K562 (cell line): ENCODE data around the gene FRRS1L. TPM values are rescaled to one million over a fixed set of nuclear protein-coding genes. Genes with fewer than 3 reads are reported as not detected.

Source experiments
- CBFA2T2 ChIP-seq: fragments of 450-650 bp; conservative IDR thresholded peaks from 2 replicates; pipeline ENCODE4 v1.6.1; 2017; ENCODE audit warnings: mild to moderate bottlenecking
- HNRNPH1 ChIP-seq: fragments of 200-400 bp; formaldehyde crosslinking; optimal IDR thresholded peaks from 2 replicates; pipeline ENCODE3; 2017; ENCODE audit warnings: low read depth, mild to moderate bottlenecking, low read length, moderate library complexity
- RAD21 ChIP-seq, 2 experiments: fragments of 250-450 bp in 1 of 2; fragments of 450-650 bp in 1 of 2; sonication (Bioruptor Pico) in 1 of 2; formaldehyde crosslinking in 1 of 2; IDR thresholded peaks in 1 of 2; conservative IDR thresholded peaks in 1 of 2; 2 replicates each; pipeline versions ENCODE4 v1.4.0 to v1.8.0; 2020 to 2022; ENCODE audit warnings: mild to moderate bottlenecking in 2 of 2, moderate library complexity in 1 of 2
- RAD51 ChIP-seq: fragments of 450-650 bp; IDR thresholded peaks from 2 replicates; pipeline ENCODE4 v1.7.1; 2016; ENCODE audit warnings: low read depth, mild to moderate bottlenecking, borderline replicate concordance
- SETDB1 ChIP-seq: IDR thresholded peaks from one replicate; pipeline ENCODE4 v1.6.1; 2012; ENCODE audit warnings: low read length, control low read depth, inconsistent platforms
- SMARCA5 ChIP-seq: fragments of 450-650 bp; IDR thresholded peaks from 2 replicates; pipeline ENCODE4 v1.6.1; 2016
- TOE1 ChIP-seq, 2 experiments: fragments of 450-650 bp in 1 of 2; sonication (generic) in 1 of 2; formaldehyde crosslinking in 1 of 2; IDR thresholded peaks; 2 replicates each; pipeline versions ENCODE4 v1.7.1 to v1.8.0; 2016 to 2022; ENCODE audit warnings: borderline replicate concordance in 2 of 2, mild to moderate bottlenecking in 2 of 2, antibody characterized with exemption in 1 of 2, inconsistent platforms in 1 of 2, low read depth in 1 of 2, missing genetic modification reagents in 1 of 2, moderate library complexity in 1 of 2
- ZNF311 ChIP-seq: fragments of 250-450 bp; sonication (Bioruptor Pico); IDR thresholded peaks from 2 replicates; pipeline ENCODE4 v1.4.0; 2020; ENCODE audit warnings: mild to moderate bottlenecking, moderate library complexity
- polyA plus RNA-seq, 8 experiments: library from polyadenylated mRNA; depleted of rRNA in 4 of 8; stranded (reverse) in 5 of 8; unstranded in 3 of 8; fragments of >200 nt; fragmentation: Nextera tagmentation in 2 of 8; fragmentation: Illumina TruSeq in 1 of 8; extraction: Ambion mirVana in 2 of 8; extraction: Trizol in 1 of 8; gene quantifications; 2 replicates each; pipeline versions ENCODE4 v1.2.1 to v1.2.3, GENCODE V29; 2011 to 2014; ENCODE audit warnings: inconsistent platforms in 1 of 8, missing spikeins in 1 of 8
- total RNA-seq, 7 experiments: library from RNA; depleted of rRNA in 6 of 7; stranded (reverse); fragments of >200 nt in 6 of 7; fragmentation: Illumina TruSeq in 2 of 7; extraction: Trizol in 2 of 7; gene quantifications; 2 replicates each; pipeline versions ENCODE4 v1.2.1 to v1.2.3, GENCODE V29; 2011 to 2021; ENCODE audit warnings: low replicate concordance in 1 of 7
- TF ChIP-seq, protein P1 (sequence below): fragments of 250-450 bp; sonication (Bioruptor Pico); IDR thresholded peaks from 2 replicates; pipeline ENCODE4 v1.5.0; 2021; ENCODE audit warnings: mild to moderate bottlenecking, moderate library complexity
- TF ChIP-seq, protein P2 (sequence below): fragments of 450-650 bp; IDR thresholded peaks from 2 replicates; pipeline ENCODE4 v1.6.1; 2017; ENCODE audit warnings: antibody characterized with exemption, mild to moderate bottlenecking
- TF ChIP-seq, protein P3 (sequence below): sonication (generic); formaldehyde crosslinking; IDR thresholded peaks from 2 replicates; pipeline ENCODE4 v1.8.0; 2022; ENCODE audit warnings: missing genetic modification reagents, mild to moderate bottlenecking, borderline replicate concordance
- TF ChIP-seq, protein P4 (sequence below): sonication (generic); formaldehyde crosslinking; IDR thresholded peaks from 2 replicates; pipeline ENCODE4 v1.8.0; 2022; ENCODE audit warnings: mild to moderate bottlenecking, missing genetic modification reagents
- TF ChIP-seq, protein P5 (sequence below): fragments of 450-650 bp; IDR thresholded peaks from 2 replicates; pipeline ENCODE4 v1.6.1; 2017; ENCODE audit warnings: mild to moderate bottlenecking, moderate library complexity

The FRRS1L gene
- total and polyA plus RNA-seq, 9 of the 15 experiments (the other 6 are each of a cell fraction or from before 2014, with no cell fraction given) = under 0.01 to 0.04 (median 0.03) TPM; not detected in 5

DNA sequence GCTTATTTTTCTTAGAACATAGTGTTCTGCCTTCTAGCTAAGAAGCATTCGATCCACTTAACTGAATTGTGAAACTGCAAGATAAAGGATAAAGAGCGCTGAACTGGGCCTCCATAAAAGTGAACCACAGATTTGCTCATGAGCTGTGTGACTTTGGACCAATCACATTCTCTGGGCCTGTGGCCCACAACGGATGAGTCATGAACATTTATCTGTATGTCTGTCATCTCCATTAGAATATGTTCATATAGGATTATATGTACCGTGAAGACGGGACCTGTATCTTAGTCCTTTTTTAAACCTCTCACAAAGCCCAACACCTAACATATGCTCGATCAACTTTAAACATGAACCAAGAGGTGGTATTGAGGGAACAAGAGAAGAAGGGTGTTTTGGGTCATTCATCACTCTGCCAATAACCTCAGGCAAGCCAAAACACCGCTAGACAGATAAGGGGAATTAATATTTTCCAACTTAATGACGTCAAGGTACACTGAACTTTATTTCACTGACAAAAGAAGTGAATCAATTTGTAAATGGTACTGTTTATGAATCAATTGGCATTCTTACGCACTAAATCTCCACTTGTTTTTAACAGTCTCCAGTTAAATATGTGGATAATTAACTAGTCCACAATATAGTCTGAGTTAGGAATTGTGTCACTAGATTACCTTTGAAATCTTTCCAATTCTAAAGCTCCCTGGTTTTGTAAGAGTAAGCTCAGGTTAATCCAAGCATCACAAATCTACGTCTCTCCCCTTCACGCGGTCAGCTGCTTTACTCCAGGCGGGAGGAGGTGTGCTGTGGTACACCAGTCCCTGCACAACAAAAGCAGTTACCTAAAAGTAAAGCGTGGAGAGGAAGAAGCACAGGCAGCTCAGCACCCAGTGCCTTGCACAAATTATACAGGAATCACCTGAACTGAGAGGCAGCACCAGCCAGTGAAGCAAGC lies 48.9 kb downstream of the FRRS1L start (continued):
- TF ChIP-seq, protein P1, sequence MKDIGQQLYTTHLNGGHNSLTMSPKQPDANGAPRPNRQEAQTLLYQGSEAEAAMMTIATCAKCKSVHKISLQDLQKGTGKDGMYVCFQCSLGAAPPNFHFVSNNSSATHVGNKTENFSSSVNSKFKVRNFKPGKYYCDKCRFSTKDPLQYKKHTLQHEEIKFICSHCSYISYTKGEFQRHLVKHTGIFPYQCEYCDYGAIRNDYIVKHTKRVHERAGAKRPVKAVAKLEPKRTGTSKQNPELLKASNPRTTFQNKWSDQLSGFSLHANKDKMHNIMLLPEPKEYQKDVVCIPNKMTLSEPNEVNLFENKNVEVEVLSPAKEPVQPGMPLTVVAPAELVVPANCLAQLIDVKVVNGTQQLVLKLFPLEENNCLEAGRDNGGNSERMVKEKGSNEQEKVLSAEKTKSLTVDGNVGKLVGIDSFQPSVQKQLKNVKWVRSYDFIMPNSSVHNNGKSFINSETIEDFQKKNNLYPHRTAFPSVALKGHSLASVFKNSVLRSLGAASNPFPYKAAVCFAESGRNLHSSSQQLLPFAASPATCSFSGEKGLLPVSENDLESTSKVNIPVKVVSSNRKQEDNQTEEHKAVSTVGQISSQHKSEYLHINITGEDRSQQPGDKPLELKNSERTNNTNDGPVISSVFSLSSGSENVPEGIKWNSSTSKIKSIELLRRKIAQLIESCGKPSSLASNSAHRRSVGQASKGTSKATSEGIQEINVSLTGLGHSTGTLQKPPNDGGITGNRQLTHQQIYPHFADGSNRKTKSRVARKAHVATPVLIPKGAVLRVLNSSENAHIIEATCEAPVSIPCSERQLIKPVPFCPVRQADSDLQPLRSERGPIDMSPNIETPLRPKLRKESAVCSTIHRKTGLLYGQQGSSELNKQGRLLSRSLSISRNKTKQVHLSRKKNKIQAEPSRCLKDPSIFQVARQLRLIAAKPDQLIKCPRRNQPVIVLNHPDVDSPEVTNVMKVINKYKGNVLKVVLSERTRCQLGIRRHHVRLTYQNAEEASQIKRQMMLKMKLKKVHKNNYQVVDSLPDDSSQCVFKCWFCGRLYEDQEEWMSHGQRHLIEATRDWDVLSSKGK = no peak
- TF ChIP-seq TOE1 (IDR thresholded peaks at IDR 0.05; ENCODE audit: borderline replicate concordance) (0 out of 2 replicates have a peak, but pooled peaks have one; percentile 25), TOE1 (CRISPR knock-in tag; IDR thresholded peaks at IDR 0.05; ENCODE audit: borderline replicate concordance, low read depth) (no peak), SMARCA5 (no peak), CBFA2T2 (no peak), SETDB1 (no peak), RAD21 (CRISPR knock-in tag; conservative IDR thresholded peaks at IDR 0.05 in 1 of 2, IDR thresholded peaks at IDR 0.05 in 1 of 2) (no peak), RAD51 (no peak), HNRNPH1 (no peak), ZNF311 (no peak)
- TF ChIP-seq, protein P2, sequence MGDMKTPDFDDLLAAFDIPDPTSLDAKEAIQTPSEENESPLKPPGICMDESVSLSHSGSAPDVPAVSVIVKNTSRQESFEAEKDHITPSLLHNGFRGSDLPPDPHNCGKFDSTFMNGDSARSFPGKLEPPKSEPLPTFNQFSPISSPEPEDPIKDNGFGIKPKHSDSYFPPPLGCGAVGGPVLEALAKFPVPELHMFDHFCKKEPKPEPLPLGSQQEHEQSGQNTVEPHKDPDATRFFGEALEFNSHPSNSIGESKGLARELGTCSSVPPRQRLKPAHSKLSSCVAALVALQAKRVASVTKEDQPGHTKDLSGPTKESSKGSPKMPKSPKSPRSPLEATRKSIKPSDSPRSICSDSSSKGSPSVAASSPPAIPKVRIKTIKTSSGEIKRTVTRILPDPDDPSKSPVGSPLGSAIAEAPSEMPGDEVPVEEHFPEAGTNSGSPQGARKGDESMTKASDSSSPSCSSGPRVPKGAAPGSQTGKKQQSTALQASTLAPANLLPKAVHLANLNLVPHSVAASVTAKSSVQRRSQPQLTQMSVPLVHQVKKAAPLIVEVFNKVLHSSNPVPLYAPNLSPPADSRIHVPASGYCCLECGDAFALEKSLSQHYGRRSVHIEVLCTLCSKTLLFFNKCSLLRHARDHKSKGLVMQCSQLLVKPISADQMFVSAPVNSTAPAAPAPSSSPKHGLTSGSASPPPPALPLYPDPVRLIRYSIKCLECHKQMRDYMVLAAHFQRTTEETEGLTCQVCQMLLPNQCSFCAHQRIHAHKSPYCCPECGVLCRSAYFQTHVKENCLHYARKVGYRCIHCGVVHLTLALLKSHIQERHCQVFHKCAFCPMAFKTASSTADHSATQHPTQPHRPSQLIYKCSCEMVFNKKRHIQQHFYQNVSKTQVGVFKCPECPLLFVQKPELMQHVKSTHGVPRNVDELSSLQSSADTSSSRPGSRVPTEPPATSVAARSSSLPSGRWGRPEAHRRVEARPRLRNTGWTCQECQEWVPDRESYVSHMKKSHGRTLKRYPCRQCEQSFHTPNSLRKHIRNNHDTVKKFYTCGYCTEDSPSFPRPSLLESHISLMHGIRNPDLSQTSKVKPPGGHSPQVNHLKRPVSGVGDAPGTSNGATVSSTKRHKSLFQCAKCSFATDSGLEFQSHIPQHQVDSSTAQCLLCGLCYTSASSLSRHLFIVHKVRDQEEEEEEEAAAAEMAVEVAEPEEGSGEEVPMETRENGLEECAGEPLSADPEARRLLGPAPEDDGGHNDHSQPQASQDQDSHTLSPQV = peak; percentile 46; the same call in 1 of the 2 replicates
- TF ChIP-seq, protein P3, sequence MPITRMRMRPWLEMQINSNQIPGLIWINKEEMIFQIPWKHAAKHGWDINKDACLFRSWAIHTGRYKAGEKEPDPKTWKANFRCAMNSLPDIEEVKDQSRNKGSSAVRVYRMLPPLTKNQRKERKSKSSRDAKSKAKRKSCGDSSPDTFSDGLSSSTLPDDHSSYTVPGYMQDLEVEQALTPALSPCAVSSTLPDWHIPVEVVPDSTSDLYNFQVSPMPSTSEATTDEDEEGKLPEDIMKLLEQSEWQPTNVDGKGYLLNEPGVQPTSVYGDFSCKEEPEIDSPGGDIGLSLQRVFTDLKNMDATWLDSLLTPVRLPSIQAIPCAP = no peak
- TF ChIP-seq, protein P4, sequence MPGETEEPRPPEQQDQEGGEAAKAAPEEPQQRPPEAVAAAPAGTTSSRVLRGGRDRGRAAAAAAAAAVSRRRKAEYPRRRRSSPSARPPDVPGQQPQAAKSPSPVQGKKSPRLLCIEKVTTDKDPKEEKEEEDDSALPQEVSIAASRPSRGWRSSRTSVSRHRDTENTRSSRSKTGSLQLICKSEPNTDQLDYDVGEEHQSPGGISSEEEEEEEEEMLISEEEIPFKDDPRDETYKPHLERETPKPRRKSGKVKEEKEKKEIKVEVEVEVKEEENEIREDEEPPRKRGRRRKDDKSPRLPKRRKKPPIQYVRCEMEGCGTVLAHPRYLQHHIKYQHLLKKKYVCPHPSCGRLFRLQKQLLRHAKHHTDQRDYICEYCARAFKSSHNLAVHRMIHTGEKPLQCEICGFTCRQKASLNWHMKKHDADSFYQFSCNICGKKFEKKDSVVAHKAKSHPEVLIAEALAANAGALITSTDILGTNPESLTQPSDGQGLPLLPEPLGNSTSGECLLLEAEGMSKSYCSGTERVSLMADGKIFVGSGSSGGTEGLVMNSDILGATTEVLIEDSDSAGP (CRISPR knock-in tag) = no peak
- TF ChIP-seq, protein P5, sequence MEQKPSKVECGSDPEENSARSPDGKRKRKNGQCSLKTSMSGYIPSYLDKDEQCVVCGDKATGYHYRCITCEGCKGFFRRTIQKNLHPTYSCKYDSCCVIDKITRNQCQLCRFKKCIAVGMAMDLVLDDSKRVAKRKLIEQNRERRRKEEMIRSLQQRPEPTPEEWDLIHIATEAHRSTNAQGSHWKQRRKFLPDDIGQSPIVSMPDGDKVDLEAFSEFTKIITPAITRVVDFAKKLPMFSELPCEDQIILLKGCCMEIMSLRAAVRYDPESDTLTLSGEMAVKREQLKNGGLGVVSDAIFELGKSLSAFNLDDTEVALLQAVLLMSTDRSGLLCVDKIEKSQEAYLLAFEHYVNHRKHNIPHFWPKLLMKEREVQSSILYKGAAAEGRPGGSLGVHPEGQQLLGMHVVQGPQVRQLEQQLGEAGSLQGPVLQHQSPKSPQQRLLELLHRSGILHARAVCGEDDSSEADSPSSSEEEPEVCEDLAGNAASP = no peak
